HFF-Myc (cell line): ENCODE data around the gene KCNK7.
"Not testable (repeated sequence)": the region's sequence is repeated elsewhere in the genome, so short reads cannot be mapped to it uniquely, and the experiment has no call there.

ENCODE experiments used
- DNase-seq: peaks from one replicate; pipeline ENCODE4 v3.0.0-alpha.2; 2011; ENCODE audit warnings: low read depth; ENCODE audit errors: extremely low read depth
- H3K4me3 ChIP-seq: replicated peaks from 2 replicates; pipeline ENCODE4 v1.5.1; 2011; ENCODE audit warnings: low read depth, mild to moderate bottlenecking, control low read depth, low read length
- TF ChIP-seq, protein P1 (sequence below): IDR thresholded peaks from 2 replicates; pipeline ENCODE4 v1.5.1; 2012; ENCODE audit warnings: mild to moderate bottlenecking, low read depth, low read length, control low read depth; ENCODE audit errors: missing control alignments

The KCNK7 gene

DNA sequence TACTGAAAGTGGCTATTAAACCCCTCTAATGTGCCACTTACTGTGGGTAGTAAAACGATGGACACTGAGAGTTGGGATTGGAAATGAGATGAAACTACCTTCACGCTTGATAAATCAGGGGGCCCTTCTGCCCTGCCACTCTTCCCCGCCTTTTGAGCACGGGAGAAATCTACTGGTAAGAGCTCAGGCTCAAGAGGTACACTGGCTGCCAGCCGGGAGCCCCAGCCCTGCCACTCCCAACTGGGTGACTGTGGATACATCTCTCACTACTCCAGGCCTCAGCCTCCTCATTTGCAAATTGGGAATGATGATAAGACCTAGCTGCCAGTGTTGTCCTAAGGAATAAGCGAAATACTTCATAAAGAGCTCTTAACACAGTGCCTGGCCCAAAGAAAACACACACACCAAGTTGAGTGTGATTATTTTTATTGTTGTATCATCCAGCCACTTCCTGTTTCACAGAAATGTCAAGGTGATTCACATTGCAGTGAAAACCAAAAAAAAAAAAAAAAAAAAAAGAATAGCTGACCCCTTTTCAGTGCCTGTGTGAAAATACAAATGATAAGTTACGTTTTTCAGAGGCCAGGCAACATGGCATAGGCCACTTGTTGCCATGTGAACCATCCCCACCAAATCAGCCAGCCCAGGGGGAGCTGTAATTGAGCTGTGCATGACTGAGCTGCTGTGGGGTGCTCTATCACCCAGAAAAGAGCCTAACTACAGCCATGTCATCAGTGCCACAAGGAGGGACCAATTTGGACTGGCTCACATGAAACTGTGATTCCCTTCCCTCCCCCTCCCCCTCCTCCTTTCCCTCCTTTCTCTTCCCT is 29.8 kb downstream of the KCNK7 start:
- TF ChIP-seq, protein P1, sequence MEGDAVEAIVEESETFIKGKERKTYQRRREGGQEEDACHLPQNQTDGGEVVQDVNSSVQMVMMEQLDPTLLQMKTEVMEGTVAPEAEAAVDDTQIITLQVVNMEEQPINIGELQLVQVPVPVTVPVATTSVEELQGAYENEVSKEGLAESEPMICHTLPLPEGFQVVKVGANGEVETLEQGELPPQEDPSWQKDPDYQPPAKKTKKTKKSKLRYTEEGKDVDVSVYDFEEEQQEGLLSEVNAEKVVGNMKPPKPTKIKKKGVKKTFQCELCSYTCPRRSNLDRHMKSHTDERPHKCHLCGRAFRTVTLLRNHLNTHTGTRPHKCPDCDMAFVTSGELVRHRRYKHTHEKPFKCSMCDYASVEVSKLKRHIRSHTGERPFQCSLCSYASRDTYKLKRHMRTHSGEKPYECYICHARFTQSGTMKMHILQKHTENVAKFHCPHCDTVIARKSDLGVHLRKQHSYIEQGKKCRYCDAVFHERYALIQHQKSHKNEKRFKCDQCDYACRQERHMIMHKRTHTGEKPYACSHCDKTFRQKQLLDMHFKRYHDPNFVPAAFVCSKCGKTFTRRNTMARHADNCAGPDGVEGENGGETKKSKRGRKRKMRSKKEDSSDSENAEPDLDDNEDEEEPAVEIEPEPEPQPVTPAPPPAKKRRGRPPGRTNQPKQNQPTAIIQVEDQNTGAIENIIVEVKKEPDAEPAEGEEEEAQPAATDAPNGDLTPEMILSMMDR, result no peak
- H3K4me3 ChIP-seq, result no peak overlapping the region

DNA sequence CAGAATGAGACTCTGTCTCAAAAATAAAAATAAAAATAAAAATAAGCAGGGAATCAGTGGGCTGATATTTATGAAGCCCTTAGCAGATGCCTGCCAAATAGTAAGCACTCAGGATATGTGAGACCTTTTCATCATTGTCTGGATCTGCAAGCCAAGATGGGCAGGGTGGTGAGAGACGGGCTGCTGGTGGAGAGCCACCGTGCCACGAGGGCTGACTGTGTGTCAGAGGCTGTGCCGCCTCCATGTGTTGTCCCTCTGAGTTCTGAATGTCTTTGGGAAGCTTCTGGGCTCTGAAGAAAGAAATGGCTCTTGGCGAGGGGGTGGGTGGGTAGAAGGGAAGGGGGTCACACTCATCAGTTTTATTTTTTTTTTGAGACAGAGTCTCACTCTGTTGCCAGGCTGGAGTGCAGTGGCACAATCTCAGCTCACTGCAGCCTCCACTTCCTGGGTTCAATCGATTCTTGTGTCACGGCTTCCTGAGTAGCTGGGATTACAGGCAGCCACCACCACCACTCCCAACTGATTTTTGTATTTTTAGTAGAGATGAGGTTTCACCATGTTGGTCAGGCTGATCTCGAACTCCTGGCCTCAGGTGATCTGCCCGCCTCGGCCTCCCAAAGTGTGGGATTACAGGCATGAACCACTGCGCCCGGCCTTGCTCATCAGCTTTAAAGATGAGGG is 30.6 kb downstream of the KCNK7 start:
- H3K4me3 ChIP-seq, DNase-seq: not testable (repeated sequence)

More for the DNA sequence above, 29.8 kb downstream of the KCNK7 start:
- no peak for DNase-seq

DNA sequence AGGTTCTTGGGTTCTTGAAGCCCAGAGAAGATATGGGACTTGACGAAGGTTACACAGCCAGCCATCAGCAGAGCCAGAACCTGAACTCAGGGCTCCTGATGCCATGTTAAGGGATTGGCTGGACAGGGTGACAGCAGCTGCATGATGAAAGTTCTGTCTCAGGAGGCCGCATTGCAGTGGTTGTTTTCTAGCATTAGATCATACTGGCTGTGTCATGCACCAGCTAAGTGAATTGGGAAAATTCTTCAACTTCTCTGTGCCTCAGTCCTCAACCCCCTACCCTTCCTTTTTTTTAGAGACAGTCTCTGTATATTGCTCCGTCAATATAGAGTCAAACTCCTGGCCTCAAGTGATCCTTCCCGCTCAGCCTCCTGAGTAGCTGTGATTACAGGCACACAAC is 32.0 kb downstream of the KCNK7 start:
- no peak overlapping the region for H3K4me3 ChIP-seq
- TF ChIP-seq, protein P1, result no peak
- DNase-seq, result no peak

DNA sequence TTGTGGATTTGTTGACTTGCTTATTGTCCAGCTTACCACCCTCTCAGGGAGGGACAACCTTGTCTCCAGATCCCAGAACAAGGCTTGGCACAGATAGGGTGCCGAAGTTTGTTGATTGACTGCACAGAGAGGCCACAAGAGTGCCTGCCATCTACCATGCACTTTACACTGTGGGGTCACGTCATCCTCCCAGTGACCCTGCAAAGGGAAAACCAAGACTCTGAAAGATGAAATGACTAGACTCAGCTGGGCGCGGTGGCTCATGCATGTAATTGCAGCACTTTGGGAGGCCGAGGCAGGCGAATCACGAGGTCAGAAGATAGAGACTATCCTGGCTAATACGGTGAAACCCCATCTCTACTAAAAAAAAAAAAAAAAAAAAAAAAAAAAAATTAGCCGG is 32.8 kb downstream of the KCNK7 start:
- no peak overlapping the region for H3K4me3 ChIP-seq
- TF ChIP-seq, protein P1, result no peak
- no peak for DNase-seq

DNA sequence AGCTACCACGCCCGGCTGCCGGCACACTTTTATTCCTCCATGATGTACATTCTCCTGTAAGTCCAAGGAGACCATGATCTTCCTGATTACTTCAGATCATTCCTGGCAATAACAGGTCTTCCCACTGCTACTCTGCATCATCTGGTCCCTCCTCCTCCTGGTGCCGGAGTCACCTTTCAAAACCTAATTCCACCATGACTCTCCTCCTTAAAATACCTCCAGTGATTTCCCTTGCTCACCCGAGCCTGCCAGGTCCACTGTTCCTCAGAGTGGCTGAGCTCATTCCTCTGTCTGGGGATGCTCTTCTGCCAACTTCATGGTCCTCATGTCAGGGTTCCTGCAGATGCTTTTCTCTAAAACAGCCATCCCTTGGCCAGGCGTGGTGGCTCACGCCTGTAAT is 33.6 kb downstream of the KCNK7 start:
- DNase-seq, result no peak
- TF ChIP-seq, protein P1, result no peak
- no peak overlapping the region for H3K4me3 ChIP-seq

DNA sequence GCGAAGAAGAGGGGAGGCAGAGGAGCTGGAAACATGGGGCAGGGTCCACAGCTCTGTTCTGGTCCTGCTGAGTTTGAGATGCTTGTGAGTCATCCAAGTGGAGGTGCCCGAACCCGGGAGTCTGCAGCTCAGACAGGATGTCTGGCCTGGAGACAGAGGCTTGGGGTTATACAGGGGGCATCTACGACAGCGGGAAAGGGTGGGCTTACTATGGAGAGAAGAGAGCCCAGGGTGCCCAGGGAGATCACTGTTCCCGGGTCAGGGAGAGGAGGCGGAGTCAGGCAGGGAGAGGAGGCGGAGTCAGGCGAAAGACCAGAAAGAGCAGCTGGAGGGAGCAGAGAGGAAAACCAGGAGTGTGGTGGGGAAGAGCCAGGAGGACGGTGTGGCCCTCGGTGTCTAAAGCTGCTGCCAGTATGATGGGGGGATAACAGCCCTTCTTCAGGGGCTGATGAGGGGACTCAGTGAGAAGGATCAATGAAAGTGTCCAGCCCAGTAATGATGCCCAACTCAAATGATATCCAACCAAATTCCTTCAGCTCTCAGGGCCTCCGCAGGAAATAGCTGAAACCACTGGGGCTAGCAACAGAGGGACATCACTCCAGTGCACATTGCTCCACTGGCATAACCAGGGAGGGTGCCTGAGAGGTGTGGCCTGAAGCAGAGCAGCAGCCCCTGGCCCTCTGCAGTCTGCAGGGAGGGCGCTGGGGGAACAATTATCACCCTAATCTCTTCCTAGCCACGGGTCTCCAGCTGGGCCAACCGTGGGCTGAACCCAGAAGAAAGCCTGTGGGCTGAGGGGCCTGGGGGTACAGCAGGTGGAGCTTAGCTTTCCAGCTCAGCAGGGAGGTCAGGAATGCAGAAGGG is 34.8 kb downstream of the KCNK7 start:
- DNase-seq, result no peak
- no peak overlapping the region for H3K4me3 ChIP-seq
- TF ChIP-seq, protein P1, result no peak
